ENCODE data around the gene CLEC16A.

The CLEC16A gene

DNA sequence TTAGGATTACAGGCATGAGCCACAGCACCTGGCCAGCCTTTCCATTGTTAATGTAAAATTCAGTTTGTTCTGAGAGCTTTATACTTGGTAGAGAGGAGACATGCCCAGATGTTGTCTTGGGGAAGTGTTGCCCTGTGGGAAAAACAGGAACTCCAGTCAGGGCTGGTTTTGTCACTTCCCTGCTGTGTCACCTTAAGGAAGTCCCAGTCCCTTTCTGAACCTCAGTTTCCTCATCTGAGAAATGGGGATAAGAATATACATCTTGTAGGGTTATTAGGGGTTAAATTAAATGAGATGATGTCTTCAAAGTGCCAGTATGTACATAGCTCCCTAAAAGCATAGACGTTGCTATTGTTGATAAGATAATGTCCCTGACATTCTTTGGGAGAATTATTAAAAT is 25.3 kb downstream of the CLEC16A start:
- DNase-seq, result no peak

GRCh38 chr16:10970065-10970464 is 25.7 kb downstream of the CLEC16A start:
- DNase-seq, result no peak

DNA sequence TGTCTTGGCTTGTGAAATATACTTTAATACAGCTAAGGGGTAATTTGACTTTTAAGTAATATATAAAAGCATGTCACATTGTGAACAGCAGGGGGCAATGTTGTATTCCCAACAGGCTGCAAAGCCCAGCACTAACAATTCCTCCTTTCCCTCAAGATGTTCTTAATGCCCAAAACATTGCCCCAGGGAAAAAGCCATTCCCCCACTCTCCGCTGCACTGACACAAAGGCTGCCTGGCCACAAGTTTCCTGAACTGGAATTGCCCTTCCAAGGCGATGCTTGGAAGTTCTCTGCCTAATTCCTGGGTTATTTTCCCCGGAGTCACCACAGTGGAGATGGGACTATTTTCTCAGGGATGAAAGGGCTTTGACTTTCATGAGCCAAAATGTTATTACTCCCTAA is 27.2 kb downstream of the CLEC16A start:
- peak in 1 of 2 donors; percentile 46 for DNase-seq

DNA sequence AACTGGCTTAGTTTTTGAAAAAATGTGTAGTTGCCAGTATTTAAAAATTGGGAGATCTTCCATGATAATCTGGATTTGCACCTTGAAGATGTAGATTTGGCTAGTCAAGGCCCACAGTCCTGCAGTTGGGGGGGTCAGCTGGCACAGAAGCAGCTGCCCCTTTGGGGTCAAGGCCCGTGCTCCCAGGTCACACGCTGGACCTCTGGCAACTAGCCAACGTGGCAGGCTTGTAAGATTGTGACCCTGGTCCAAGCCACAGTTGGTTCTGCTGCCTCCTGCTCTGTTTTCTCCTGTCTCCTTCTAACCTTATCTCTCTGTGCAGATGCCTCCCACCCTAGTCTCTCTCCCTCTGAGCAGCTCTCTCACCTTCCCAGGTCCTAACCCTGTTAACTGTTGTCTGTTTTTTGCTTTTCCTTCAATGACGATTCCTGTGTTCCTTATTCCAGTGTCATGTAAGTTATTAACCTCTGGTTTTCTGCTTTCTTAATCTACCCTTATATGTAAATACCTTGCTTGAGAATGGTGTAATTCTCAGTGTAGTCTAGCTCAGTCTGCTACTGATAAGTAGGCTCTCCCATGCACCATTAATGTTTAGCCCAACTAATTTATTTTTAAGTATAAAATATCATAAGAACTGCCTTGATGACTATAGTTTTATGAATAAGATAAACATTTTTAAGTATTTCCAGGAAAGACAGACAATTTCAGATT is 27.9 kb downstream of the CLEC16A start:
- DNase-seq, result no peak

DNA sequence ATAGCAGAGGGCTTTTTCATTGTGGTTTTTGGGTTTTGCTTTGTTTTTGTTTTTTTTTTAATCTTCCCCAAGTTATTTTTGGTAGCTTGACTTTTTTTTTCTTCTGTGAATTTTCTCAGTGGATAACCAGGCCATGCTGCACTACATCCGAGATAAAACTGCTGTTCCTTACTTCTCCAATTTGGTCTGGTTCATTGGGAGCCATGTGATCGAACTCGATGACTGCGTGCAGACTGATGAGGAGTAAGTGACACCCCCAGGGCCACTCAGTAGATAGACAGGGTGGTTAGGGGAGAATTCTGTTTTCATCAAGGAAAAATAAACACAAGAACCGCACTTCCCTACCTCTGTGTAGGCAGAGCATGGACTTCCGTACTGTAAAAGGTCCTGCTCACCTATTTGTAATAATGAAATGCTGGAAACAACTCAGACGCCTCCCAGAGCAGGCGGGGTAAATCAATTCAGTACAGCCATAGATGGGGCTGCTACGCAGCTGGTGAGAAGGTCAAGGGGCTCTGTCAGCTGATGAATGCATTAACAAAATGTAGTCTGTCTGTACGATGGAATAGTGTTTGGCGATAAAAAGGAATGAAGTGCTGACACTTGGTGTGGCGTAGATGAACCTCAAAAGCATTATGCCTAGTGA is 28.6 kb downstream of the CLEC16A start:
- no peak for DNase-seq

GRCh38 chr16:10976634-10977033 is 32.3 kb downstream of the CLEC16A start:
- DNase-seq, result no peak

DNA sequence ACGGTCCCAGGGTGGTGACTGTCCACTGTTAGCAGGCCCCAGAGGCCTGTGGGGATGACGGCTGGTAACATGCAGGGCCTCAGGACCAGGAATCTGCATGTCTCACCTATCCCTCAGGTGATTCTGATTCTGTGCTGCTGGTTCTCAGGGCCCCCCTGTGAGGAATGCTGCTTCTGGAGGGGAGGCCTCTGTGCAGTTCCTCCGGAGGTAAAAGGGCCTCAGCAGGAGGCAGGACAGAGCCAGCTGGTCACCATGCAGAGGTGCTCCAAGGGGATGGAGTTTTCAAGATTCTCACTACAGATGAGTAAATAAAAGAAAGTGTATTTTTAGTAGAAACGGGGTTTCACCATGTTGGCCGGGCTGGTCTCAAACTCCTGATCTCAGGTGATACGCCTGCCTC is 33.8 kb downstream of the CLEC16A start:
- no peak for DNase-seq

- DNase-seq, result no peak
Measured at GRCh38 chr16:10978871-10979446, 34.6 kb downstream of the CLEC16A start.

DNA sequence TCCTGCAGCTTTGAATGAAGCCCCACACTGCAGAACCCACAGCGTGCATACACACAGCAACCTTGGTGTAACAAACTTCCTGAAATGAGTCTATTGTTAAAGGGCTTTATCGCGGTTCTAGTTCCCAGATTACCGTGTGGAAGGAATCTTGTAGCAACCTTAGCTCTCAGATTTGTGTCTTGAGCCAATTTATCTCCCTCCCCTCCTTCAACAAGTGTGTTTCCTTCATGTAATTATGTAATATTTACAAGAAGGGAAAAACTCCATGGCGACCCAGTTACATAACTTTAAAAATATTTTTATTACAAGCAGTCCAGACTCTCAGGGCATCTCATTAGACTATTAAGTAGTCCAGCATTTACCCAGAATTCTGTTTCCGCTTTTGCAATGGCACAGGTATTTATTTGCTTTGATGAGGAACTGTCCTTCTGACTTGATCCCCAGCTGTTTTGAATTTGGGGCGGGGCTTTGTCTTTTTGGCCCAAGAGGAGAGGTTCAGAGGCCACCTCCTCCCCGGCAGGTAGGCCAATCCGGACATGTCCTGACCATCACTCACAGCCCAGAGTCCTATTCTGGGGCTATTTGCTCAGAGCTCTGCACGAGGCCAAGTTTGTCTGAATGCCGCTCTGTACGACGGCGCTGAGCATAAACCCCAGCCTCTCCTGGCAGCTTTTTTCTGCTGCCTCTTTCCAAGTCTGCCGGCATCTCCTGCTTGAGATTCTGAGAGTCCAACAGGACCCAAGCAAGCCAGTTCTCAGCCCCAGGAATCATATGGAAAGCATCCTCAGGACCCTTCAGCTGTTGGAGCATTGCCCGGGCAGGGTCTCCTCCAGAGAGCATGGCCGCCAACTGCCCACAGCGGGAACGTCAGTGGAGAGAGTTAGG is 35.6 kb downstream of the CLEC16A start:
- no peak for DNase-seq

DNA sequence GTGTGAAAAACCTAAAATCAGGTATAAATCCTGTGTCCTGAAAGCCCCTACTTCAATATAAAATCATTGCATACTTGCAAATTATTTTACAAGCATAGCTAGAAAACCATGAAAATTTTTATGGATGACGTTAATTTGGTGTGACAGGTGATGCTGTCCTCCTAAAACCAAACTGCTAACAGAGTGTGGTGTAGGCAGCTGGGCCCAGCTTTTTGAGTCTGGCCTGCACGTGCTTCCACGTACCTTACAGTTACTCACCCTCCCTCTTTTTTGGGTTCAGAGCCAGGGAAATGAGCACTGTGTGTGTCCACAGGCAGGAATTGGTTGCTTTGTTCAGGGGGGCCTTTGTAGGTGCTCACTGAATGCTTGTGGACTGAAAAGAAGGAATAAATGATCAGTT is 36.4 kb downstream of the CLEC16A start:
- no peak for DNase-seq

- DNase-seq, result peak; percentile 42 to 61
Measured at GRCh38 chr16:10981697-10982216, 37.4 kb downstream of the CLEC16A start.

- DNase-seq, result no peak
Measured at GRCh38 chr16:10982465-10983150, 38.2 kb downstream of the CLEC16A start.

- DNase-seq, result no peak
Measured at GRCh38 chr16:10983159-10983558, 38.8 kb downstream of the CLEC16A start.

DNA sequence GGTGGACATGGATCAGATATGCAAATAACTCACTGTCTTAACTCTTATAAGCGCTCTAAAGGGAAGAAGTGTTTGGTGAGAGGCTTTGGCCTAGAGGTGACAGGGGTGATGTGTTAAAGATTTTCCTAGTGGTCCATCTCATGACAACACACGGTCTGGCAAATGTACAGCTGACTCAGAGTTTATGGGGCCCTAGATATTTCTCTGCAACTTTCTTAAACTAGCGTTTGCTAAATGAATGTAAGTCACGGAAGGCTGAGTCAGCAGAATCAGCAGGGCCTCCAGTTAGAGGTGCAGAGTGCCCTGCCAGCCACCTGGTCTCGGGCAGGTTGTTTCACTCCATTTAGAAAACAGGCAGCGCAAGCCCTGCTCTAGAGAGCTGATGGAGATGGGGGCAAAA is 40.1 kb downstream of the CLEC16A start:
- DNase-seq, result no peak

GRCh38 chr16:10987361-10988163 is 43.2 kb downstream of the CLEC16A start:
- DNase-seq, result no peak

GRCh38 chr16:10988164-10988803 is 43.9 kb downstream of the CLEC16A start:
- DNase-seq, result peak; percentile 73 to 85

- DNase-seq, result no peak
Measured at GRCh38 chr16:10988879-10989278, 44.5 kb downstream of the CLEC16A start.

GRCh38 chr16:10989559-10989958 is 45.2 kb downstream of the CLEC16A start:
- no peak for DNase-seq

DNA sequence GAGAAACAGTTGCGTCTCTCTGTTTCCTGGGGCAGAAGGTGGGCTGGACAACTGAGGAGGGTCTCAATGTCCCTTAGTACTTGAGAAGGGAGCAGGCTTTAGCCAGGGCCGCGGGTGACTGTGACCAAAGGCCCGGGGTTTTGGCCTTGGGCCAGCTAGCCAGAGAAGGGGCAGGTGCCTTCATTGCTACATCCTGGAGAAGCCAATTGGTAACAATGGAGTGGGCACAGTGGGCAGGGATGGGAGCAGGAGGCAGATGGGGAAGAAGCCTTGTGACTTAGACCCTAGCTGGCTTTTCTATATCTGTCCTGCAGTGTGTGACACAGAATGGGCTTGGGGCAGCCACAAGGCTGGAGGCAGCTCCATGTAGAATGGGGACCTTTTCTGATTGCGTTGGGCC is 46.0 kb downstream of the CLEC16A start:
- DNase-seq, result no peak

DNA sequence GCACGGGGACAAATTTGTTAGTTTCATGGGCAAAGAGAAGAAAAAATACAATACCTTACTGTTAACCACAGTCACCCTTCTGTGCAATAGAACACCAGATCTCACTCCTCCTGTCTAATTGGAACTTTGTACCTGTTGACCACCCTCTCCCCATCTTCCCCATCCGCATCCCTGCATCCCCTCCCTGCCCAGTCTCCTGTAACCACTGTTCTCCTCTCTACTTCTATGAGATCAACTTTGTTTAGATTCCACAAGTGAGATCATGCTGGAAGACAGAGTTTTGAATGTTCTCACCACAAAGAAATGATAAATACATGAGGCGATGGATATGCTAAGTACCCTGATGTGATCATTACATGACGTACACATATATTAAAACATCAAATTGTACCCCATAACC is 47.7 kb downstream of the CLEC16A start:
- DNase-seq, result no peak

DNA sequence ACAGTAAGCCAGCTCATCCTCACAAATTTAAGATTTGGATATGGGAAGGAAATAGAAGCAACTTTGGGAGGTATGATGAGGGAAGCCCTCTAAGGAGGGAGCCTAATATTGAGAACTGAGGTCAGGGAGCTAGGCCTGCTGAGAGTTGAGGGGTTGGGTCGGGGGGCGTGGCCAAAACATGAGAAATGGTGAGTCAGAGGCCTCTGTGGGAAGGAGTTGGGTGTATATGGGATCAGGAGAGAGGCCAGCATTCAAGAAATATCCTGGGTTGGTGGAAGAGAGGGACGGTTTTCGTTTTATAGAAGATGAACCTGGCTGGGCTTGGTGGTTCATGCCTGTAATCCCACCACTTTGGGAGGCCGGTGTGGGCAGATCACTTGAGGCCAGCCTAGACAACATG is 48.4 kb downstream of the CLEC16A start:
- DNase-seq, result peak; percentile 36 to 68
